A549 treated with AZD9567 at 1 μM for 4 hours (cell line): ENCODE data around the gene ZER1. TPM values are rescaled to one million over a fixed set of nuclear protein-coding genes. Genes with fewer than 3 reads are reported as not detected.

Experiments
- total RNA-seq: library from RNA; stranded (reverse); fragments of 200-300 nt; extraction: Qiagen RNA extraction; gene quantifications from 5 replicates; pipeline ENCODE4 v1.2.3, GENCODE V29; 2022; ENCODE audit not compliant: insufficient read depth

The ZER1 gene
- total RNA-seq: 15.0 to 17.6 TPM (median 16.3 TPM) in 5 replicates

DNA sequence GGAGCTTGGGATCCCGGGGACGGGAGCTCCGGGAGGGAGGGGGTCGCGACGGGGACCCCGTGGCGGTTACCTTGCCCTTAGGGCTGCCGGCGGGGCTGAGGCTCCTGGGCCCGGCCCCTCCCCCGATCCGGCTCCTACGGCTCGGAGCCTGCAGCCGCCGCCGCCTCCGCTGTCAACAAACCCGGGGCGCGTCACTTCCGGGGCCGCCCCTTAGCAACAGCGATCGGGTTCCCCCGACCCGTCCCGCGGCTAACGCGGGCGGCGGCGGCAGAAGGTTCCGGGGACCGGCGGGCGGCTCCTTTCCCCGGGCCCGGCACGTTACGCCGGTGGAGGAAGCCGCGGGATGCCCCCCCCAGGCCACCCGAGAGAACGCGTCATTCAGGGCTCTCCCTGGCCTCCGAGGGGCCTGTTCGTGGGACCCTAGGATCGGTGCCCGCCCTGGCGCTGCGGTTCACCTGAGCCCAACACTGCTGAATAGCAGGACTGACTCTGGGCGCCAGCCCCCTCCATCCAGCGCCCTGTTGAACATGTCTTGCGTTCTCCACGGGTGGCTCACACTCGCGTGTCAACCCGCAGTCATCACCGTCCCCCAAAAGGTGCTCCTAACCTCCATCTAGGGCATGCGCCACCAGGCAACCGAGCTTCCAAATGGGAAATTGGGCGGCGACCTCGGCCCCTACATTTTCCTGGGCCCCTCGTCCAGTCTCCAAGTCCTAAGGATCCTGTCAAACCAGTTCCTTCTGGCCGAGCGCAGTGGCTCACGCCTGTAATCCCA, at the start of gene ZER1:
Gene ZER1, minus strand, starts transcription at position 183 of the 775 bp plus-strand sequence. CDS start 16,362 bp downstream, outside the sequence.

DNA sequence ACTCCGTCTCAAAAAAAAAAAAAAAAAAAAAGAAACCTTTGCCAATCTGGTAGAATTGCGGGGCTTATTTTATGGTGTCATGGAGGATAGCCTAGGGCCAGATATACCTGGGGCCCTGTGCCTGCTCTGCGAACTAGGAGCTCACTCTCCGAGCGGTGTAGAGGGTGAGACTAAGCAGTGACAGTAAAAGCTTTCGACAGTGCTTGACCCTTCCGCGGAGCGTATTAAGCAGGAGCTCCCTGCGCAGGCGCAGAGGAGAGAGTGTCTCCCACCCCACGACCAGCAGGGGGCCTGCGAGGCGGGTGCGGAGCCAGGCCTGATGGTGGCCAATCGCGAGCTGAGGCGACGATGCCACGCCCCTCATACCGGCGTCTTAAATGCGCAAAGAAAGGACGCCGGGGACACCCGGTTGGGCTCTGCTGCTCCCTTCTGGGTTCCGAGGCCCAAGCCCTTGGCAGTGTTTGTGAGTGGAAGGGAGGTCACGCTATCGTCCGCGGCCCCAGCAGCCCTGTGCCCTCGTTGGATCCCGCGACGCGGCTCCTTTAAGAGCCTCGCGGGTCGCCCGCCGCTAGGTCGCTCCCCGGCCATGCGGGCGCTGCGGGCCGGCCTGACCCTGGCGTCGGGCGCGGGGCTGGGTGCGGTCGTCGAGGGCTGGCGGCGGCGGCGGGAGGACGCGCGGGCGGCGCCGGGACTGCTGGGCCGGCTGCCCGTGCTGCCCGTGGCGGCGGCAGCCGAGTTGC, 46.5 kb upstream of the ZER1 start, which contains the start of gene ENDOG:
Gene ENDOG, plus strand, starts transcription at position 402 of the 740 bp plus-strand sequence. Its CDS starts 185 bp downstream, at position 587.

DNA sequence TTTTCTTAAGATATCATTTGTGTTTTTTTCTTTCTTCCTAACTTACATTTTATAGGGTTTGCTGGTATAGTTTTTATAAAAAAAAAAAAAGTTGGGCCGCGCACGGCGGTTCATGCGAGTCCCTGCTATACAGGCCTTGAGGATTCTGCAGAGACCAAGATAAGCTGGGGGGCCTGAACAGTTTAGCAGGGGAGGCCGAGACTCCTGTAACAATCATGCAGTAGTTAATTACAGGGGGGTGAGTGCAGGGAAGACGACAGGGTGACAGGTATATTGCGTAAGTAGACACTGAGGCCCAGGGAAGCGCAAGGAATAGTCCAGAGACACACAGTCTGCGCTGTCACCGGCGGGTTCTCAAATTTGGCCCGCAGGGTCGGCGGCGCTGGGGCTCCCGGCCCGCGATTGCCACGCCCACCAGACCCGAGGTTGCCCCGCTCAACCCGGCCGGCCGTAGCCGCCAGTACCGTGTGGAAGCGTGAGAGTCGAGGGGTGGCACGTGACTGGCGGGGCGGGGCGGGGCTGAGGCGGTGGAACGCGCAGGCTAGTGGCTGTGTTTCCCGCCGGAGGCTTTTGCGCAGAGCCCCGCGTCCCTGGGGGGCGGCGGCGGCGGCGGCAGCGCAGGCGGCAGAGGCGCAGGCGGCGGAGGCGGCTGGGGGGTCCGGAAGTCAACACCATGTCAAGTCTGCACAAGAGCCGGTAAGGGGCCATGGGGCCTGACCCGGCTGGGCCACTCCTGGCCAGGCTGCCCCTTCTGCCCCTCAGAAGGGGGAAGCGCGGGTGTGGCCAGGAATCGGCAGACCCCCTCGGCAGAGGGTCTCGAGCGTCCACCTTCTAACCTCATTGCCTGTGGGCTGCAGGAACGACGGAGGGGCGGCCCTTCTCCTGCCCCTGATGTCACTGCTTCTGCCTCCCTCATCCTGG, 15.2 kb upstream of the ZER1 start, which contains the start of gene TBC1D13:
Gene TBC1D13, plus strand, starts transcription at position 573 of the 921 bp plus-strand sequence. Its CDS starts 101 bp downstream, at position 674.

GRCh38 chr9:128723866-128724743, 47.6 kb downstream of the ZER1 start, which contains the start of gene ZDHHC12:
ZDHHC12 (minus strand) TSS chr9:128724127; CDS start chr9:128724093, 34 bp downstream.

GRCh38 chr9:128702445-128702948, 69.2 kb downstream of the ZER1 start, which contains the start of gene PKN3:
PKN3 (plus strand) TSS chr9:128702503; CDS start chr9:128702916, 413 bp downstream.

GRCh38 chr9:128688501-128689292, 83.0 kb downstream of the ZER1 start, which contains the start of gene SET:
SET (plus strand) TSS chr9:128689222; CDS start chr9:128689583, 361 bp downstream.

Other genes with a start within 250 kb of the ZER1 start
- 137 to 174 TPM (median 162 TPM) in 5 replicates for gene SPTAN1, start 219.3 kb downstream of the ZER1 start, total RNA-seq
- 97.1 to 147 TPM (median 136 TPM) in 5 replicates for gene DYNC2I2, start 115.1 kb downstream of the ZER1 start, total RNA-seq
- gene SET, start 82.7 kb downstream of the ZER1 start, total RNA-seq: 386 to 554 TPM (median 400 TPM) in 5 replicates
- 11.4 to 17.0 TPM (median 15.6 TPM) in 5 replicates for gene PKN3, start 69.4 kb downstream of the ZER1 start, total RNA-seq
- 53.6 to 103 TPM (median 94.4 TPM) in 5 replicates for gene ZDHHC12, start 47.8 kb downstream of the ZER1 start, total RNA-seq
- gene TBC1D13, start 15.3 kb upstream of the ZER1 start, total RNA-seq: 16.8 to 21.5 TPM (median 21.0 TPM) in 5 replicates
- gene ENDOG, start 46.6 kb upstream of the ZER1 start, total RNA-seq: 26.0 to 34.7 TPM (median 31.6 TPM) in 5 replicates
- gene SPOUT1, start 57.9 kb upstream of the ZER1 start, total RNA-seq: 13.8 to 53.8 TPM (median 51.2 TPM) in 5 replicates
- gene KYAT1, start 110.0 kb upstream of the ZER1 start, total RNA-seq: 10.6 to 17.9 TPM (median 11.7 TPM) in 5 replicates
- 75.4 to 98.6 TPM (median 92.6 TPM) in 5 replicates for gene LRRC8A, start 110.2 kb upstream of the ZER1 start, total RNA-seq
- gene PHYHD1, start 149.1 kb upstream of the ZER1 start, total RNA-seq: 0.15 to 0.24 TPM in 2 of 5 replicates, not detected in the others
- gene DOLK, start 175.7 kb upstream of the ZER1 start, total RNA-seq: 26.2 to 39.9 TPM (median 37.0 TPM) in 5 replicates
- 37.7 to 54.3 TPM (median 41.8 TPM) in 5 replicates for gene NUP188, start 175.8 kb upstream of the ZER1 start, total RNA-seq